ENCODE results near the gene NCR1. TPM values are rescaled to one million over a fixed set of nuclear protein-coding genes. Genes with fewer than 3 reads are reported as not detected.
"Not testable (repeated sequence)": the region's sequence is repeated elsewhere in the genome, so short reads cannot be mapped to it uniquely, and the experiment has no call there.

The NCR1 gene, protein sequence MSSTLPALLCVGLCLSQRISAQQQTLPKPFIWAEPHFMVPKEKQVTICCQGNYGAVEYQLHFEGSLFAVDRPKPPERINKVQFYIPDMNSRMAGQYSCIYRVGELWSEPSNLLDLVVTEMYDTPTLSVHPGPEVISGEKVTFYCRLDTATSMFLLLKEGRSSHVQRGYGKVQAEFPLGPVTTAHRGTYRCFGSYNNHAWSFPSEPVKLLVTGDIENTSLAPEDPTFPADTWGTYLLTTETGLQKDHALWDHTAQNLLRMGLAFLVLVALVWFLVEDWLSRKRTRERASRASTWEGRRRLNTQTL
- total RNA-seq = 0.32 TPM

DNA sequence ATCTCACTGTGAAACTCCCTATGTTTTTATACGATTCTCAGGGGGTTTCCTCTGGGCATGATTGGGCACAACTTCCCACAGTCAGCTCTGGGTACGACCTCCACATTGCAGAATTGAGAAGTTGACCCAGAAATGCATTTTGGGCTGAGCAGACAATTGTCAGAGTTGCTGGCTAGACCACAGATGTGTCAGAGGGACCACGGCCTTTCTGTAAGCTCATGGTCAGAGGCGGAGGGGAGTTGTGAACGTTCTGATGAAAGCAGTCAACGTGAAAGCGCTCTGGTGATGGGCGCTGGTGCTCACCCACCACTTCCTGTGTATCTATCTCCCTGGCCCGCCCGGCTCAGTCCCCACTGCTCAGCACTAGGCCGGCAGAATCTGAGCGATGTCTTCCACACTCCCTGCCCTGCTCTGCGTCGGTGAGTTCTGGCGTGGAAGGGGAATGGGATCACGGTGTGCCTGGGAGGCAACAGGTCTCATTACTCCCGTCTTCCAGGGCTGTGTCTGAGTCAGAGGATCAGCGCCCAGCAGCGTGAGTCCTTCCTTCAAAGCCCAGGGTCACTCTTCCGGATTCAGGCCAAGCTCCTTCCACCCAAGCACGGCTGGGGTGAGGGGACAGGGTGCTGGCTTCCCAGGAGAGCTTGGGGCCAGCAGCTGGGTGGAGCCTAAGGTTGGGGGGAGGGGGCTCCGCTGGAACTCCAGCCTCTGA lies at the start of gene NCR1:
Gene NCR1, plus strand, starts transcription at position 346 of the 709 bp plus-strand sequence. Its CDS starts 40 bp downstream, at position 386.
- DNase-seq (ENCODE audit: low spot score) = no peak

DNA sequence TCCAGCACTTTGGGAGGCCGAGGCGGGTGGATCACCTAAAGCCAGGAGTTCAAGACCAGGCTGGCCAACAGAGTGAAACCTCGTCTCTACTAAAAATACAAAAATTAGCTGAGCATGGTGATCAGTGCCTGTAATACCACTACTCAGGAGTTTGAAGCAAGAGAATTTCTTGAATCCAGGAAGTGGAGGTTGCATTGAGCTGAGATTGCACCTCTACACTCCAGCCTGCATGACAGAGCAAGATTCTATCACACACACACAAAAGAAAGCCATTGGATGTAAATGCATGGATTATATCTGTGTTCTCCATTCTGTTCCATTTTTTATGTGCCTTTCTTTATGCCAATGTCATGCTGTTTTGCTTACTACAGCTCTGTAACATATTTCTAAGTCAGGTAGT lies 47.5 kb upstream of the NCR1 start:
- not testable (repeated sequence) for DNase-seq (ENCODE audit: low spot score)

DNA sequence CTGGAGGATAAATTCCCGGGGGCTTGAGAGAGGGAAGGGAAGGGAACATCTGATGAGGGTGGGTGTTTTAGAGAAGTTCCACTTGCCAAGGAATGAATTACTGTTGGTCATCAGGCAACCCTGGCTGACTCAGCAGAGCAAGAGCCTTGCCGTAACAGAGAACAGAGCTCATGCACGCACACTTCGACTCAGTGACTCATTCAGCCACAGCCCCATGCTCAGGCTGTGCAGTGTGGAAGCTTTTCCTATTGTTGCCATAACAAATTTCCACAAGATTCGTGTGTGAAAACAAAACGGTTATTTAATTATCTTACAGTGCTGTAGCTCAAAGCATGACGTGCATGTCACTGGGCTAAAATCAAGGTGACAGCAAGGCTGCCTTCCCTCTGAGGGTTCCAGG lies 46.5 kb upstream of the NCR1 start:
- DNase-seq (ENCODE audit: low spot score) = not testable (repeated sequence)

DNA sequence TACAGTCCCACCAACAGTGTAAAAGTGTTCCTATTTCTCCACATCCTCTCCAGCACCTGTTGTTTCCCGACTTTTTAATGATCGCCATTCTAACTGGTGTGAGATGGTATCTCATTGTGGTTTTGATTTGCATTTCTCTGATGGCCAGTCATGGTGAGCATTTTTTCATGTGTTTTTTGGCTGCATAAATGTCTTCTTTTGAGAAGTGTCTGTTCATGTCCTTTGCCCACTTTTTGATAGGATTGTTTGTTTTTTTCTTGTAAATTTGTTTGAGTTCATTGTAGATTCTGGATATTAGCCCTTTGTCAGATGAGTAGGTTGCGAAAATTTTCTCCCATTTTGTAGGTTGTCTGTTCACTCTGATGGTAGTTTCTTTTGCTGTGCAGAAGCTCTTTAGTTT lies 42.5 kb upstream of the NCR1 start:
- not testable (repeated sequence) for DNase-seq (ENCODE audit: low spot score)

DNA sequence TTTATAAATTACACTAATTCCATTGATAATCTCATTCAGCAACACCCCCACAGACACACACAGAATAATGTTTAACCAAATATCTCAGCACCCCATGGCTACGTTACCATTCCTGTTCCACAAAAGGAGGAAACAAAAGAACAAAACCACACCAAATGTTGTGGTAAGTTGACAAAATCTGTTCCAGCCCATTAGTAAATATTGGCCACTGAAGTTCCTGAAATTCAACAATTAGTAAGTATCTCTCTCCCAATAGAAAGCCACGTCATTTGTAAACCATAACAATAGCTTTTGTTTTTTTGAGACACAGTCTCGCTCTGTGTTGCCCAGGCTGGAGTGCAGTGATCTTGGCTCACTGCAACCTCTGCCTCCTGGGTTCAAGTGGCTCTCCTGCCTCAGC lies 34.3 kb upstream of the NCR1 start:
- no peak for DNase-seq (ENCODE audit: low spot score)

DNA sequence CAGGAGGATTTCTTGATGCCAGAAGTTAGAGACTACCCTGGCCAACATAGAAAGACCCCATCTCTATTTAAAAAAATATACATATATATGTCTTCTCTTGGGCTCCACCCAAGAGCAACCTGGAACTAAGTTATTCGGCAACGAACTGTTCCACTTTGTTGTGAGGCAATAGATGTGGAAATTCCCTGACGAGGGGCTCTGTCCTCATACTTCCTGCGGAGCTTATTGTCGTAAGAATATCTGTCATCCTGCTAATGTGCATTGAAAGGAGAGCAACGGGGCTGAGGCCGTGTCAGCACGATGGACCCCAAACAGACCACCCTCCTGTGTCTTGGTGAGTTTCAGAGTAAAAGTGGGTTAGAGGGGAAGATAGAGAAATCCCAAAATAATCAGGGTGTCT lies 32.0 kb upstream of the NCR1 start, which contains the start of gene FCAR:
Gene FCAR, plus strand, starts transcription at position 246 of the 400 bp plus-strand sequence. Its CDS starts 55 bp downstream, at position 301.
- DNase-seq (ENCODE audit: low spot score) = no peak

DNA sequence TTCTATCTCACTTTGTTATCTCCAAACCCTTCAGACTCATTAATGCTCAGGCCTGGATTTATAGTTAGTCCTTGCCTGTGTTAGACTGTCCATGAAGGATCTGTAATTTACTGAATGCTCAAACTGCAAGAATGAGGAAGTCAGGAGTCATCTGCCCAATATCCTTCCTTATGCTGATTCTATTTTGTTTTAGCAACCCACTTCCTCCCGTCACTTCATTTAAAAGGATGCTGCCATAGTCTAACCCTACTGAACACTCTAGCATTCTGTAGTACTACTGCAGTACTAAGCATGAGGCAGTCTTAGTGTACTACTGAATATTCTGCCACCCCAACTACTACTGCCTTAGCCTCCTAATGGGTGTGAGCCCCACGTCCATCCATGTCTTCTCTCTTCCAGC lies 30.4 kb upstream of the NCR1 start:
- DNase-seq (ENCODE audit: low spot score) = no peak

DNA sequence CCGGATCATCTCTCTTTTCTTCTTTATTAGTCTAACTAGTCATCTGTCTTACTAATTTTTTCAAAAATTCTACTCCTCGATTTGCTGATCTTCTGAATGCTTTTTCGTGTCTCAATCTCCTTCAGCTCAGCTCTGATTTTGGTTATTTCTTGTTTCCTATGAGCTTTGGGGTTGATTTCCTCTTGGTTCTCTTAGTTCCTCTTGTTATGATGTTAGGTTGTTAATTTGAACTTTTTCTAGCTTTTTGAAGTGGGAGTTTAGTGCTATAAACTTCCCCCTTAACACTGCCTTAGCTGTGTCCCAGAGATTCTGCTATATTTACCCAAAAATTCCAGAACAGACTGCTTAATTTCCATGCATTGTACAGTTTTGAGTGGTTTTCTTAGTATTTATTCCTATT lies 28.5 kb upstream of the NCR1 start:
- no peak for DNase-seq (ENCODE audit: low spot score)

DNA sequence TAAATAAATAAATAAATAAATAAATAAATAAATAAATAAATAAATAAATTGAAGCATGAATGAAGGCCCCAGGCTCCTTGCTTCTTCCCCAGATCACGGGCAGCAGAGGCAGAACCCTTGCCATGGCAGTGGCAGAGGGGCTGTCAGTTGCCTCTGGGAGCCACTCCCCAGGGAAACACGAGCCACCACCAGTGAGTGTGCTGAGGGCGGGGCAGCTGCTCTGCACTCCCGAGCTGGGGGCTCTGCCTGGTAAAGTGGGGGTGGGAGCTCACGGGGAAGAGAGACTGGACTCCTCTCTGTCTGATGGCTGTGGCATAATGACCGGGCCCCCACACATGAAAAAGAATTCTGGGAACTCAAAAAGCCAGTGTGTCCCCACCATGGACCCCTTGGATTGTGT lies 24.1 kb upstream of the NCR1 start:
- no peak for DNase-seq (ENCODE audit: low spot score)

DNA sequence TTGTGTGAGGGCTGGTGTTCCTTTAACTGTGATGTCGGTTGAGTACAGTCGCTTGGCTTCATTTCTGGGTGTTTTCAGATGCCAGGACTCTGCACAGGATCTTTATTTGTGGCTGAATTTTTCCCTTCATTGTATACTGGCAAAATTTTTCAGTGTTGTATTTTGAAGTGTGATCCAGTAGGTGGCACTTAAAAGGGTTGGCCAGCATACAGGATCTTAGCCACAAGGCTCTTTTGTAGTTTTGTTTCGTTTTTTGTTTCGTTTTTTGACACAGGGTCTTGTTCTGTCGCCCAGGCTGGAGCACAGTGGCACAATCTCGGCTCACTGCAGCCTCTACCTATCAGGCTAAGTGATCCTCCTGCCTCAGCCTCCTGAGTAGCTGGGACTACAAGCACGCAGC lies 23.2 kb upstream of the NCR1 start:
- no peak for DNase-seq (ENCODE audit: low spot score)

DNA sequence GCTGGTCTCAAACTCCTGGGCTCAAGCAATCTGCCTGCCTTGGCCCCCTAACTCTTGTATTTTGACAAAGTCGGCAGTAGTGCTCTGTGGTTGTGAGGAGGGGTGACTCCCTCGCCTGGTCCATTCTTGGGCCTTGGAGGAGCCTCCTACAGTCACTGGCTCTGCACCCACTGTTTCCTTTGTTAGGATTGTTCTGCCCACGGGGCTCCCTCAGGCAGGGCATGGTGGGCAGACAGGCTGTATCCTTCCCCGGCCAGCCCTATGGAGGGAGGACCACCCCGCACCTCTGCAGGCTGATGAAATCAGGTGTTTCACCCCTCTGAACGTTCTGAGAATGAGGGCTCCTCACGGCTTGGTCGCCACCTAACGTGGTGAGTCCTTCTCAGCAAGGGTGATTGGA lies 22.7 kb upstream of the NCR1 start:
- DNase-seq (ENCODE audit: low spot score) = no peak

DNA sequence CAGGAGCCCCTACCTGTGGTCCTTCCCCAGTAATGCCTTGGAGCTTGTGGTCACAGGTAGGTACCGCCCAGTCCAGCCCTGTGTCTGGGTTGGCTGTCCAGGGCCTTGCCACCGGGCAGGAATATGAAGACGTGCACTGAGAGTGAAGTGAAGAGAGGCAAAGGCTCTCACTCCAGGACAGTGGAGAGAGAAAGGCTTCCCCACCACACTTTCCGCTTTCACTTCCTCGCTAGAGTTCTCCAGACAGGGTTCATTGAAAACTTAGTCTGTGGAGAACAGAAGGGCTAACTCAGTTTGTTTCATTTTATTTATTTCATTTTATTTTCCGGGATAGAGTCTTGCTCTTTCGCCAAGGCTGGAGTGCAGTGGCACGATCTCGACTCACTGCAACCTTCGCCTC lies 17.7 kb upstream of the NCR1 start:
- DNase-seq (ENCODE audit: low spot score) = peak; percentile 10

DNA sequence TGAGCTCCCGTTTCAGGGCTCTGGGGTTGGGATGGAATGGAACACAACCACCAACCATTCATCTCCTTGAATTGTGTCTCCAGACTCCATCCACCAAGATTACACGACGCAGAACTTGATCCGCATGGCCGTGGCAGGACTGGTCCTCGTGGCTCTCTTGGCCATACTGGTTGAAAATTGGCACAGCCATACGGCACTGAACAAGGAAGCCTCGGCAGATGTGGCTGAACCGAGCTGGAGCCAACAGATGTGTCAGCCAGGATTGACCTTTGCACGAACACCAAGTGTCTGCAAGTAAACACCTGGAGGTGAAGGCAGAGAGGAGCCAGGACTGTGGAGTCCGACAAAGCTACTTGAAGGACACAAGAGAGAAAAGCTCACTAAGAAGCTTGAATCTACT lies 16.4 kb upstream of the NCR1 start:
- DNase-seq (ENCODE audit: low spot score) = no peak

DNA sequence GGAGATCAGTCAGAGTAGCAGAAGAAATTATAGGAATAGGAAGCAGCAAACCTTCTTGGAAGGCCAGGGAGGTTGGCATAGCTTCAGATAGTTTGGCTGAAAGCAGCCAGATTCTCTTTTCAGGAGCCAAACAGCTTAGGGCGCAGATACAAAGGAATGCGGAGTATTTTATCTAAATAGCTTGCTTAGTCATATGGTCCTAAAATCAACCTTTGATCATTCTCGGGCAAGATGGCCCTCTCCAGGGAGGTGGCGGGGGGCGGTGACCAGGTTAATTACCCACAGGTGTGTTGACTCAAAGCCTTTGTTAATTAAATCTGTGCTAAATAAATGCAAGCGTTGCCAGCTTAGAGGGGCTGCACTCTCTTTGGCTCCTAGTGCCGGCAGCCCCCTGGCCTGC lies 12.5 kb upstream of the NCR1 start:
- no peak for DNase-seq (ENCODE audit: low spot score)

DNA sequence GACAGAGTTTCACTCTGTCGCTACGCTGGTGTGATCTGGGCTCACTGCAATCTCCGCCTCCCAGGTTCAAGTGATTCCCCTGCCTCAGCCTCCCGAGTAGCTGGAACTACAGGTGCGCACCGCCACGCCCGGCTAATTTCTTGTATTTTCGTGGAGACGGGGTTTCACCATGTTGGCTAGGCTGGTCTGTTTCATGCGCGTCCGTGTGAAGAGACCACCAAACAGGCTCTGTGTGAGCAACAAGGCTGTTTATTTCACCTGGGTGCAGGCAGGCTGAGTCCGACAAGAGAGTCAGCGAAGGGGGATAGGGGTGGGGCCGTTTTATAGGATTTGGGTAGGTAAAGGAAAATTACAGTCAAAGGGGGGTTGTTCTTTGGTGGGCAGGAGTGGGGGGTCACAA lies 11.8 kb upstream of the NCR1 start:
- not testable (repeated sequence) for DNase-seq (ENCODE audit: low spot score)

DNA sequence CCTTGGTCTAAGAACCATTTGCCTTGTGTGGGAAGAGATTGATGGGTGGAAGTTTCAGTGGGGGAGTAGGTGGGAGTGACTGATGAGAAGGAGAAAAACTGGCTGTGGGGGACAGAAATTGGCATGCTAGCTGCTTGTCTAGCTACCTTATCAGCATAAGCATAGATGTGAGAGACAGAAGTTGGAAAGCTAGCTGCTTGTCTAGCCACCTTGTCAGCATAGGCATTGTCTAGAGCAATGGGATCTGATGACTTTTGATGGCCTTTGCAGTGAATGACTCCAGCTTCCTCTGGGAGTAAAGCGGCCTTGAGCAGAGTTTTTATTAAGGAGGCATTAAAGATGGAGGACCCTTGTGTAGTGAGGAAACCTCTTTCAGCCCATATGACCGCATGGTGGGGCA lies 9.9 kb upstream of the NCR1 start:
- DNase-seq (ENCODE audit: low spot score) = no peak

DNA sequence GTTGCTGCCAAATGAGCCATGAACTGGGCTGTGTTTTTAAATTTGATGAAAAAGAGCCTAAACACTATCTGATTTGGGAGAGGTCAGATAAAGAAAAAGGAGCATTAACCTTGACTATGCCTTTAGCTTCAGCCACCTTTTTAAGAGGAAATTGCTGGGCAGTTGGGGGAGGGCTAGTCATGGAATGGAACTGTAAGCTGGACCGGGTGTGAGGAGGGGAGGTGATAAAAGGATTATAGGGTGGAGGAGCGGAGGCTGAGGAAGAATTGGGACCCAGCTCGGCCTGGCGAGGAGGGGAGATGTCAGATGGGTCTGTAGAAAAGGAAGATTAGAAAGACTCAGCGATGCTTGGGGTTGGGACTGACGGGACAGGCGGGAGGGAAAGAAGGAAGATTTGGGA lies 7.3 kb upstream of the NCR1 start:
- DNase-seq (ENCODE audit: low spot score) = not testable (repeated sequence)

DNA sequence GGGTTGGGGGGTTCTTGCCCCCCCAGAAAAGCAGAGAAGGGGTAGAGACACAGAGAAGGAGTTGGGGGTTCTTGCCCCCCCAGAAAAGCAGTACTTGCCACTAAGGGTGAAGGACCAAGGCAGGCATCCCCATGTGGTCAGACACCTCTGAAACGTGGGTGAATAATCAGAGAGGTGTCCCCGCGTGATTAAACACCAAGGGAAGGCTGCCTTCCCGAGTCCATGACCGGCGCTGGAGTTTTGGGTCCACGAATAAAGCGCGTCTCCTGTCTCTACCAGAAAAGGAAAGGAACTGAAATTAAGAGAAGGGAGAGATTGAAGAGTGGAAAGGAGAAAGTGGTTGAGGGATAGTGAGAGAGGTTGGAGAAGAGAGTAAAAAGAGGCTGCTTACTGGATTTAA lies 6.3 kb upstream of the NCR1 start:
- DNase-seq (ENCODE audit: low spot score) = not testable (repeated sequence)

DNA sequence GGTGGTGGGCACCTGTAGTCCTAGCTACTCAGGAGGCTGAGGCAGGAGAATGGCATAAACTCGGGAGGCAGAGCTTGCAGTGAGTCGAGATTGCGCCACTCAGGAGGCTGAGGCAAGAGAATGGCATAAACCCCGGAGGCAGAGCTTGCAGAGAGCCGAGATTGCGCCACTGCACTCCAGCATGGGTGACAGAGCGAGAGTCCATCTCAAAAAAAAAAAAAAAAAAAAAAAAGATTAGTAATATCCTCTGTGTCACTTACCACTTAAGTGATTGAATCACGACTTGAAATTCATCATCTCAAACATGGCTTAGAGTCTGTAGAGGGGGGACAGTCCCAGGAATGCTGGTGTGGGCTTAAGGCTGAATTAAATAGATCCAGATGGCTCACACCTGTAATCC lies 4.8 kb upstream of the NCR1 start:
- not testable (repeated sequence) for DNase-seq (ENCODE audit: low spot score)

DNA sequence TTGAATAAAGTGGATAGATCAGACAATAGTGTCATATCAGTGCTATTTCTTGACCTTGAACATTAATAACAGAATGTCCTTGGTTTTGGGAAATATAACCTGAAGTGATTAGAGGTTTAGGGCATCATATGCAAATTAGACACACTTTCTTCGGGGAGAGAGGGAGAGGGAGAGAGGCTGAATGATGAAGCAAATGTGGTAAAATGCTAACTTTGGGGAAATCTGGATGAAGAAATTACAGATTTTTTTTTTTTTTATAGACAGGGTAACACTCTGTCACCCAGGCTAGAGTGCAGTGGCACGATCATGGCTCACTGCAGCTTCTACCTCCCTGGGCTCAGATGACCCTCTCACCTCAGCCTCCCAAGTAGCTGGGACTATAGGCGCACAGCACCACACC lies 3.9 kb upstream of the NCR1 start:
- no peak for DNase-seq (ENCODE audit: low spot score)

DNA sequence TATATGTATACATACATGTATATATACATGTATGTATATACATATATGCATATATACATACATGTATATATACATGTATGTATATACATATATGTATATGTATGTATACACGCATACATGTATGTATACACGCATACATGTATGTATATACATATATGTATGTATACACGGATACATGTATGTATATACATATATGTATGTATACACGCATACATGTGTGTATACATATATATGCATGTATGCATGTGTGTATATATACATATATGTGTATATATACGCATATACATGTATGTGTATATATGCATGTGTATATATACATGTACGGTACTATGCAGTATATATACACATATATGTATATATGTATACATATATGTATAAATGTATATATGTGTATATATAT lies 2.6 kb upstream of the NCR1 start:
- DNase-seq (ENCODE audit: low spot score) = no peak

DNA sequence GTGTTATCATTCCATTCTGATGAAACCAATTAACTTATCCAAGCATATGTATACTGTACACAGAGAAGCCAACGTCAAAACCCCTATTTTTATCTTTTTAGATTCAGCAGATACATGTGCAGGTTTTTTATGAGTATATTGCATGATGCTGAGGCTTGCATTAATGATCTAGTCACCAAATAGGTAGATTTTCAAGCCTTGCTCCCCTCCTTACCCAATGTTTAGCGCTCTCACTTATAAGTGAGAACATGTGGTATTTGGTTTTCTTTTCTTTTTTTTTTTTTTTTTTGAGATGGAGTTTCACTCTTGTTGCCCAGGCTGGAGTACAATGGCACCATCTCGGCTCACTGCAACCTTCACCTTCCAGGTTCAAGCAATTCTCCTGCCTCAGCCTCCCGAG lies 1.7 kb upstream of the NCR1 start:
- not testable (repeated sequence) for DNase-seq (ENCODE audit: low spot score)

DNA sequence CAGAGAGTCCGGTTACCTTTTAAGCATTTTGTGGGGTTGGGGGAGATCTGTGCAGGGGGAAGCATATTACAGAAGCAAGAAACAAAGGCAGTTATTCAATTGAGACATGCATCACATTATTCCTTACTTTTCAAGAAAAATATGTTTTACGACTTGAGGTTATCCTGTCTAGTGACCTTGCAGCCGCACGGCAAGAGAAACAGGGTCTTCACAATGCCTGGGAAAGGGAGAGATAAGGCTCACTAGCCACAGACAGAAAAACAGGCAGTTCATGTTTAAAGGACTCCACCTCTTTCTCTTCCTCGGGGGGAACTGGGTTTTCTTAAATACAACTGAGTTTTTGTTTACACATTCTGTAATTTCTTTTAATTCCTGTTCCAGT lies 536 bp upstream of the NCR1 start:
- no peak for DNase-seq (ENCODE audit: low spot score)

DNA sequence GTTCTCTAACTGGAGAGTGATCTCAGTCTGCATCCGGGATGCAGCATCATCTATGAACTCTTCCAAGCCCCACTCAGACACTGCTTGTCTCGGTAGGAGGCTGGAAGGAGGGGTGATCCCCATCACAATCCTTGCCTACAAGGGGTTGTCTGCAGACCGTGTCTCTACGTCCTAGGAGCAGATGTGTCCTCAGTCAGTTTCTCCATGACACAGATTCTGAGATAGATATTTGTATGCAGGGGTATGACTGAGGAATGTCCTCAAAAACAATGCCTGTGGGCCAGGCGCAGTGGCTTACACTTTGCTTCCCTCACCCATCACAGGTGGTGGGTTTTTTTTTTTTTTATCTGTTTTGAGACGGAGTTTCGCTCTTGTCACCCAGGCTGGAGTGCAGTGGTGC lies 871 bp downstream of the NCR1 start:
- DNase-seq (ENCODE audit: low spot score) = no peak

All from mucosa of gallbladder (tissue), 1 donor.